GM18520 (cell line): ENCODE data around the gene ST6GALNAC4.

Experiments used
- ATAC-seq: cut with Tn5 transposase; IDR thresholded peaks from one replicate; pipeline ENCODE4 v1.9.1; 2021; ENCODE audit not compliant: unreplicated experiment

ST6GALNAC4 gene

GRCh38 chr9:127947841-127948710 is 31.2 kb upstream of the ST6GALNAC4 start:
- no peak for ATAC-seq

- ATAC-seq = no peak
These were observed 29.9 kb upstream of the ST6GALNAC4 start for GRCh38 chr9:127946728-127947127.

- ATAC-seq = no peak
These were observed 29.1 kb upstream of the ST6GALNAC4 start for GRCh38 chr9:127945942-127946341.

- ATAC-seq = no peak
These were observed 28.5 kb upstream of the ST6GALNAC4 start for GRCh38 chr9:127945338-127945737.

- no peak for ATAC-seq
These were observed 27.9 kb upstream of the ST6GALNAC4 start for GRCh38 chr9:127944586-127945218.

- no peak for ATAC-seq
These were observed 26.9 kb upstream of the ST6GALNAC4 start for GRCh38 chr9:127943731-127944144.

- ATAC-seq = no peak
These were observed 26.3 kb upstream of the ST6GALNAC4 start for GRCh38 chr9:127943011-127943662.

GRCh38 chr9:127942216-127943010 is 25.6 kb upstream of the ST6GALNAC4 start:
- ATAC-seq = no peak

- no peak for ATAC-seq
These were observed 25.0 kb upstream of the ST6GALNAC4 start for GRCh38 chr9:127941961-127942215.

- ATAC-seq = no peak
These were observed 24.5 kb upstream of the ST6GALNAC4 start for GRCh38 chr9:127941062-127941960.

- no peak for ATAC-seq
These were observed 23.8 kb upstream of the ST6GALNAC4 start for GRCh38 chr9:127940593-127940992.

- no peak for ATAC-seq
These were observed 21.5 kb upstream of the ST6GALNAC4 start for GRCh38 chr9:127938298-127938690.

- peak; percentile 82 for ATAC-seq
These were observed 20.8 kb upstream of the ST6GALNAC4 start, which contains the start of gene DPM2 for GRCh38 chr9:127937388-127938297. Gene DPM2, minus strand, starts transcription at chr9:127937854. Its CDS starts 34 bp downstream, at chr9:127937820.

- ATAC-seq = no peak
These were observed 20.2 kb upstream of the ST6GALNAC4 start for GRCh38 chr9:127937056-127937387.

GRCh38 chr9:127936347-127936852 is 19.6 kb upstream of the ST6GALNAC4 start:
- ATAC-seq = no peak

- ATAC-seq = no peak
These were observed 19.0 kb upstream of the ST6GALNAC4 start for GRCh38 chr9:127935765-127936221.

- no peak for ATAC-seq
These were observed 18.1 kb upstream of the ST6GALNAC4 start for GRCh38 chr9:127934986-127935385.

GRCh38 chr9:127934248-127934647 is 17.4 kb upstream of the ST6GALNAC4 start:
- ATAC-seq = no peak
